Fibroblast of villous mesenchyme (primary cell): ENCODE measurements around the gene LRRTM4. TPM values are rescaled to one million over a fixed set of nuclear protein-coding genes. Genes with fewer than 3 reads are reported as not detected.

Experiments used
- DNase-seq: peaks from one replicate; pipeline ENCODE4 v3.0.0-alpha.2; 2010; ENCODE audit warnings: low read depth
- H3K4me3 ChIP-seq: 2 replicates; pipeline ENCODE4 v1.5.1; 2011; ENCODE audit warnings: low read depth, mild to moderate bottlenecking, low read length
- CTCF ChIP-seq: IDR thresholded peaks from 2 replicates; pipeline ENCODE4 v1.5.1; 2012; ENCODE audit warnings: low read depth, mild to moderate bottlenecking, low read length; ENCODE audit not compliant: insufficient read depth
- total RNA-seq: library from RNA; depleted of rRNA; stranded (reverse); fragments of >200 nt; gene quantifications from 2 replicates; pipeline ENCODE4 v1.2.3, GENCODE V29; 2012

Gene LRRTM4
- total RNA-seq, 1 donor = not detected

GRCh38 chr2:77348821-77349220, 173.4 kb downstream of the LRRTM4 start:
- no peak for DNase-seq
- H3K4me3 ChIP-seq = no peak overlapping the region
- TF ChIP-seq CTCF = no peak

- no peak for TF ChIP-seq CTCF
- no peak overlapping the region for H3K4me3 ChIP-seq
- no peak for DNase-seq
Measured at GRCh38 chr2:77336013-77336412, 186.2 kb downstream of the LRRTM4 start.

GRCh38 chr2:77328134-77328931, 193.8 kb downstream of the LRRTM4 start:
- no peak for TF ChIP-seq CTCF
- no peak overlapping the region for H3K4me3 ChIP-seq
- no peak for DNase-seq

GRCh38 chr2:77325395-77325794, 196.8 kb downstream of the LRRTM4 start:
- DNase-seq = no peak
- TF ChIP-seq CTCF = no peak
- H3K4me3 ChIP-seq = no peak overlapping the region

GRCh38 chr2:77322431-77322830, 199.7 kb downstream of the LRRTM4 start:
- no peak for DNase-seq
- TF ChIP-seq CTCF = no peak
- no peak overlapping the region for H3K4me3 ChIP-seq

GRCh38 chr2:77314721-77315120, 207.5 kb downstream of the LRRTM4 start:
- no peak for DNase-seq
- H3K4me3 ChIP-seq = no peak overlapping the region
- TF ChIP-seq CTCF = no peak

- no peak for DNase-seq
- no peak overlapping the region for H3K4me3 ChIP-seq
- TF ChIP-seq CTCF = no peak
Measured at GRCh38 chr2:77310416-77310815, 211.8 kb downstream of the LRRTM4 start.
